Measurements from ENCODE around the gene RGP1. TPM values are rescaled to one million over a fixed set of nuclear protein-coding genes. Genes with fewer than 3 reads are reported as not detected.

RGP1 gene
- total and polyA plus RNA-seq, 9 of the 15 experiments (the other 6 are each of a cell fraction or from before 2014, with no cell fraction given) = 0.42 to 13.8 (median 6.7) TPM

- Histone ChIP-seq H3K27ac (ENCODE audit: extremely low read depth, low read depth, low read length) (no peak overlapping the region), H3K4me1 (replicated peaks in 1 of 2; ENCODE audit: control insufficient read depth in 2 of 2, insufficient read depth in 2 of 2, low read length in 2 of 2) (peaks cover 8 to 10% of the 10 kb centered on the region in 2 experiments; a peak in 4 of 5 replicates), H3K4me2 (ENCODE audit: insufficient read depth, low read length) (no peak overlapping the region), H3K27me3 (ENCODE audit: control insufficient read depth in 2 of 2, insufficient read depth in 2 of 2, low read length in 2 of 2) (no peaks in the 10 kb centered on the region), H3K9me3 (replicated peaks; ENCODE audit: control insufficient read depth, insufficient read depth, low read depth, low read length) (no peaks in the 10 kb centered on the region), H4K20me1 (replicated peaks; ENCODE audit: control insufficient read depth, insufficient read depth, low read length) (0 out of 2 replicates have a peak, but pooled peaks cover 3% of the 10 kb centered on the region), H3K79me2 (ENCODE audit: control insufficient read depth, insufficient read depth, low read length) (peaks cover 27% of the 10 kb centered on the region), H3K36me3 (ENCODE audit: control insufficient read depth, insufficient read depth, low read length) (peaks cover 71% of the 10 kb centered on the region), H3K4me3 (no peak overlapping the region), H3K9ac (ENCODE audit: insufficient read depth in 1 of 2, low read depth in 2 of 2, low read length in 2 of 2) (peak overlapping the region in 1 of 2 experiments; percentile 24; a peak in 1 of 4 replicates), H3K9me1 (ENCODE audit: control insufficient read depth, insufficient read depth, low read length) (no peaks in the 10 kb centered on the region), H2AFZ (ENCODE audit: low read depth, low read length) (no peak overlapping the region)
- 56% methylated on average over 3 of the region's 5 CpGs for WGBS (ENCODE audit: insufficient coverage, low coverage, missing lambda C conversion rate)
- DNase-seq (ENCODE audit: extremely low read depth in 1 of 4, low spot score in 3 of 4) (peak; percentile 38 to 75 (median 47)), ATAC-seq (peak; percentile 51), FAIRE-seq (peak; percentile 72)
- no TSS peak for BruUV-seq (replicated peaks)
- ChIA-PET POLR2A (interaction anchor here (0.5 to 2.0 kb wide), 6 partner anchors 12 to 146 kb away, joined by 3 to 17 read pairs (median 3); partner anchors contain the start of genes GBA2 and RGP1), CTCF (ENCODE audit: low intra/inter-chr PET ratio) (interaction anchor here (0.5 to 1.3 kb wide), 3 partner anchors 146 to 1405 kb away, joined by 3 to 4 read pairs (median 3); no protein-coding TSS in a partner anchor)
- intact Hi-C loops (cut with micrococcal nuclease) (loop anchor here (5.0 to 10.0 kb wide), 2 partner anchors 41 to 79 kb away; partner anchors contain the start of genes HINT2 and SPAG8), in situ Hi-C loops (cut with MboI) (no loop called here)
- peak; percentile 65 for TF ChIP-seq SMC3 (conservative IDR thresholded peaks at IDR 0.05; ENCODE audit: insufficient read depth, low read depth, low read length)
- peak; percentile 34; the same call in 1 of the 2 replicates for TF ChIP-seq POLR2A (conservative IDR thresholded peaks at IDR 0.05)
- TF ChIP-seq RAD21 (CRISPR knock-in tag; conservative IDR thresholded peaks at IDR 0.05 in 1 of 2, IDR thresholded peaks at IDR 0.05 in 1 of 2) = peak; percentile 36 to 68; a peak in 3 of 4 replicates
- TF ChIP-seq, protein P1, sequence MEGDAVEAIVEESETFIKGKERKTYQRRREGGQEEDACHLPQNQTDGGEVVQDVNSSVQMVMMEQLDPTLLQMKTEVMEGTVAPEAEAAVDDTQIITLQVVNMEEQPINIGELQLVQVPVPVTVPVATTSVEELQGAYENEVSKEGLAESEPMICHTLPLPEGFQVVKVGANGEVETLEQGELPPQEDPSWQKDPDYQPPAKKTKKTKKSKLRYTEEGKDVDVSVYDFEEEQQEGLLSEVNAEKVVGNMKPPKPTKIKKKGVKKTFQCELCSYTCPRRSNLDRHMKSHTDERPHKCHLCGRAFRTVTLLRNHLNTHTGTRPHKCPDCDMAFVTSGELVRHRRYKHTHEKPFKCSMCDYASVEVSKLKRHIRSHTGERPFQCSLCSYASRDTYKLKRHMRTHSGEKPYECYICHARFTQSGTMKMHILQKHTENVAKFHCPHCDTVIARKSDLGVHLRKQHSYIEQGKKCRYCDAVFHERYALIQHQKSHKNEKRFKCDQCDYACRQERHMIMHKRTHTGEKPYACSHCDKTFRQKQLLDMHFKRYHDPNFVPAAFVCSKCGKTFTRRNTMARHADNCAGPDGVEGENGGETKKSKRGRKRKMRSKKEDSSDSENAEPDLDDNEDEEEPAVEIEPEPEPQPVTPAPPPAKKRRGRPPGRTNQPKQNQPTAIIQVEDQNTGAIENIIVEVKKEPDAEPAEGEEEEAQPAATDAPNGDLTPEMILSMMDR (IDR thresholded peaks at IDR 0.05 in 2 of 3, conservative IDR thresholded peaks at IDR 0.05 in 1 of 3; ENCODE audit: insufficient read depth in 2 of 3, low read depth in 1 of 3, low read length in 3 of 3) = peak; percentile 76 to 79 (median 77)
- no peak for TF ChIP-seq HDGF (IDR thresholded peaks at IDR 0.05)
- no peak for TF ChIP-seq ZNF124 (CRISPR knock-in tag; IDR thresholded peaks at IDR 0.05)
- peak; percentile 43 for TF ChIP-seq DEAF1 (CRISPR knock-in tag; IDR thresholded peaks at IDR 0.05)
- TF ChIP-seq TFAP4 (CRISPR knock-in tag; IDR thresholded peaks at IDR 0.05; ENCODE audit: borderline replicate concordance) = peak; percentile 81
- no peak for TF ChIP-seq ZNF212 (CRISPR knock-in tag; IDR thresholded peaks at IDR 0.05)
- no peak for TF ChIP-seq ZBTB17 (CRISPR knock-in tag; IDR thresholded peaks at IDR 0.05)
Measured at GRCh38 chr9:35736201-35736633, 12.9 kb upstream of the RGP1 start.
